Measurements from ENCODE around the gene ANGEL2. TPM values are rescaled to one million over a fixed set of nuclear protein-coding genes. Genes with fewer than 3 reads are reported as not detected.
A peak's percentile ranks its signal among the peaks of the same experiment; 100 is the strongest.

The ANGEL2 gene
- total and polyA plus RNA-seq, 2 of the 13 experiments (the other 11 are each of a cell fraction or from before 2014, with no cell fraction given) = 12.3 to 25.4 TPM

DNA sequence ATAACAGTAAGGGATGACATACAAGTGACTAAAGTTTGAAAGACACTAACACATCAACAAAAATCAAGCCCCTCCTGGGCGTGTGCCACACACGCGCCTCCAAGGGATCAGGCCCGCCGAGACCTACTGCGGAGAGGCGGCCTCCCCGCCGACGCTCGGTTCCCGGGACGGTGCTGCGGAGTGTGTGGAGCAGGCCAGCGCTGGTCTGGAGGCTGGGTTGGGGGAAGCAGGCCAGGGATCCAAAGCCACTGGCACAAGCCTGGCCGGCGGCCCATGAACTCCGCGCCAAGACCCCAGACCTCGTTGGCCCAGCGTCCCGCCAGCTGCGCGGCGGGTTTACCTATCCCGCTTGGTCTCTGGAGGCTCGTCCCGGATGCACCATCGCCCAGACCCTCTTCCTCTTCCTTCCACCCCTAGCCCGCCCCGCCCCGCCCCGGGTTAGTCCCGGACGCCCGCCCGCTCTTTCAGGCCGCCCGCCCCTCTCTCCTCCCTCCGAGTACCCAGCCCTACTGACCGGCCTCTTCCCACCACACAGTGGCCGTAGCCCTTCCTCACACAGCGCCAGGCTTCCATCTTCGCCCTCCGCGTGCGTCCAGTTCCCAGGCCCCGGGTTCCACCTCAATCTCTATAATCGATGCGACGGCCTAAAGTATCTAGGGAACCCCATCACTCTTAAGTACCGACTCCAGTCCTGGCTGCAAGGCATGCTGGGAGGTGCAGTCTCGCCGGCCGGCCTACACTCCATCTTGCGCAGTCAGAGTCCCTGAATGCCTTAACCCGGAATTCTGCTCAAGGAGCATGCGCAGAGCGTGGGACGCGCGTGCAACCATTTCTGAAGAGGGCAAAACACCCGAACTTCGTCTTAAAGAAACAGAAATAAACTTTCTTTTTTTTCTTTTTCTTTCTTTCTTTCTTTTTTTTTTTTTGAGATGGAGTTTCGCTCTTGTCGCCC lies at the start of gene ANGEL2 (continued):
- TF ChIP-seq MLXIP (CRISPR knock-in tag; IDR thresholded peaks at IDR 0.05; ENCODE audit: borderline replicate concordance) = no peak
- TF ChIP-seq ZNF816 (CRISPR knock-in tag; IDR thresholded peaks at IDR 0.05; ENCODE audit: borderline replicate concordance) = no peak; the same call in 1 of the 2 replicates
- no peak; the same call in 1 of the 2 replicates for TF ChIP-seq RERE (CRISPR knock-in tag; IDR thresholded peaks at IDR 0.05; ENCODE audit: low read depth)
- TF ChIP-seq, protein P1, sequence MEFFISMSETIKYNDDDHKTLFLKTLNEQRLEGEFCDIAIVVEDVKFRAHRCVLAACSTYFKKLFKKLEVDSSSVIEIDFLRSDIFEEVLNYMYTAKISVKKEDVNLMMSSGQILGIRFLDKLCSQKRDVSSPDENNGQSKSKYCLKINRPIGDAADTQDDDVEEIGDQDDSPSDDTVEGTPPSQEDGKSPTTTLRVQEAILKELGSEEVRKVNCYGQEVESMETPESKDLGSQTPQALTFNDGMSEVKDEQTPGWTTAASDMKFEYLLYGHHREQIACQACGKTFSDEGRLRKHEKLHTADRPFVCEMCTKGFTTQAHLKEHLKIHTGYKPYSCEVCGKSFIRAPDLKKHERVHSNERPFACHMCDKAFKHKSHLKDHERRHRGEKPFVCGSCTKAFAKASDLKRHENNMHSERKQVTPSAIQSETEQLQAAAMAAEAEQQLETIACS (CRISPR knock-in tag; IDR thresholded peaks at IDR 0.05) = no peak
- no peak for TF ChIP-seq SMC3 (IDR thresholded peaks at IDR 0.05; ENCODE audit: low read length)
- TF ChIP-seq ZNF570 (CRISPR knock-in tag; IDR thresholded peaks at IDR 0.05; ENCODE audit: borderline replicate concordance) = 0 out of 2 replicates have a peak, but pooled peaks have one; percentile 50
- no peak for TF ChIP-seq ZNF777 (CRISPR knock-in tag; IDR thresholded peaks at IDR 0.05)
- no peak for TF ChIP-seq STAT5B (CRISPR knock-in tag; IDR thresholded peaks at IDR 0.05)
- TF ChIP-seq THAP8 (CRISPR knock-in tag; IDR thresholded peaks at IDR 0.05; ENCODE audit: borderline replicate concordance) = no peak
- TF ChIP-seq, protein P2, sequence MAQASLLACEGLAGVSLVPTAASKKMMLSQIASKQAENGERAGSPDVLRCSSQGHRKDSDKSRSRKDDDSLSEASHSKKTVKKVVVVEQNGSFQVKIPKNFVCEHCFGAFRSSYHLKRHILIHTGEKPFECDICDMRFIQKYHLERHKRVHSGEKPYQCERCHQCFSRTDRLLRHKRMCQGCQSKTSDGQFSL (CRISPR knock-in tag; IDR thresholded peaks at IDR 0.05) = peak; percentile 63; the same call in 1 of the 2 replicates
- TF ChIP-seq ZNF333 (CRISPR knock-in tag; IDR thresholded peaks at IDR 0.05; ENCODE audit: borderline replicate concordance) = no peak
- TF ChIP-seq ZNF431 (CRISPR knock-in tag; IDR thresholded peaks at IDR 0.05; ENCODE audit: borderline replicate concordance, low read depth) = 0 out of 2 replicates have a peak, but pooled peaks have one; percentile 43
- peak; percentile 72; the same call in 1 of the 2 replicates for TF ChIP-seq HOXD1 (CRISPR knock-in tag; IDR thresholded peaks at IDR 0.05)
- TF ChIP-seq IKZF5 (CRISPR knock-in tag; IDR thresholded peaks at IDR 0.05) = no peak; the same call in 1 of the 2 replicates
- peak; percentile 38 for TF ChIP-seq FOXA3 (CRISPR knock-in tag; IDR thresholded peaks at IDR 0.05)

Measured in HepG2 (cell line).